LNCAP (cell line): Measurements from ENCODE around the gene METAP1D.

Experiments
- TF ChIP-seq, protein P1 (sequence below): fragments of 450-650 bp; IDR thresholded peaks from 2 replicates; pipeline ENCODE4 v1.5.1; 2017; ENCODE audit warnings: mild to moderate bottlenecking

METAP1D gene

DNA sequence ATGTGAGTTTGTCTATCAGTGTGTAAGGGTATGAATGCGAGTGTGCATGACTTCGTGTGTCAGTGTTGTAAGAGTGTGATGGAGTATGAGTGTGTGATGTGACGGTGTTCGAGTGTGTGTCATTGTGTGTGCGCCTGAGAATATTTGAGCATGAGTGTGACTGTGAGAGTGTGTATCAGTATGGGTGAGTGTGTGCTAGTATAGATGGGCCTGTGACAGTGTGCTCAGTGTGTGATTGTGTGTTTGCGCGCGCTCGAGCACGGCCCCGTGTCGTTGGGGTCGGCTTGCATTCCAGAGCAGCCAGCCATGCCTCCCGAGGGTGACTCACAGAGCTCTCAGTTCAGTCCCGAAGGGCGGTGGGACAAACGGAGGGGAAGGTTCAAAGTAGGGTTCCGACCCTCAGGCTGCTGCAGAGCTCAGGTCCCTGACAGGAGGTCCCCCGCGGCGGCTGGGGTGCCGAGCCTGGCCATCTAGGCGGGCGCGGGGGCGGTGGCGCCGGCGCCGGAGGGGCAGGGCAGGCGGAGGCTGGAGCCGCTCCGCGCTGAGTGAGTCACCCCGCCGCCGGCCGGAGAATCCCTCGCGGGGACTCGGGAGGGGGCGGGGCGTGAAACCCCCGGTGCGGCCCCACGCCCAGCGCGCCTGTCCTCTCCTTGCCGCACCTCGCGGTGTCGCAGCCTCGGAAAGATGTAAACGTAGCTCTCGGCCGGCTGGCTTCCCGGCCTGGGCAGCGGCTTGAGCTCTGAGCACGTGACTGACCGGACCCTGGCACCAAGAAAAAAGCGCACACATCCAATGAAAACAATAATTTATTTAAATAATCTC lies 99.1 kb downstream of the METAP1D start:
- TF ChIP-seq, protein P1, sequence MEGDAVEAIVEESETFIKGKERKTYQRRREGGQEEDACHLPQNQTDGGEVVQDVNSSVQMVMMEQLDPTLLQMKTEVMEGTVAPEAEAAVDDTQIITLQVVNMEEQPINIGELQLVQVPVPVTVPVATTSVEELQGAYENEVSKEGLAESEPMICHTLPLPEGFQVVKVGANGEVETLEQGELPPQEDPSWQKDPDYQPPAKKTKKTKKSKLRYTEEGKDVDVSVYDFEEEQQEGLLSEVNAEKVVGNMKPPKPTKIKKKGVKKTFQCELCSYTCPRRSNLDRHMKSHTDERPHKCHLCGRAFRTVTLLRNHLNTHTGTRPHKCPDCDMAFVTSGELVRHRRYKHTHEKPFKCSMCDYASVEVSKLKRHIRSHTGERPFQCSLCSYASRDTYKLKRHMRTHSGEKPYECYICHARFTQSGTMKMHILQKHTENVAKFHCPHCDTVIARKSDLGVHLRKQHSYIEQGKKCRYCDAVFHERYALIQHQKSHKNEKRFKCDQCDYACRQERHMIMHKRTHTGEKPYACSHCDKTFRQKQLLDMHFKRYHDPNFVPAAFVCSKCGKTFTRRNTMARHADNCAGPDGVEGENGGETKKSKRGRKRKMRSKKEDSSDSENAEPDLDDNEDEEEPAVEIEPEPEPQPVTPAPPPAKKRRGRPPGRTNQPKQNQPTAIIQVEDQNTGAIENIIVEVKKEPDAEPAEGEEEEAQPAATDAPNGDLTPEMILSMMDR, result no peak

DNA sequence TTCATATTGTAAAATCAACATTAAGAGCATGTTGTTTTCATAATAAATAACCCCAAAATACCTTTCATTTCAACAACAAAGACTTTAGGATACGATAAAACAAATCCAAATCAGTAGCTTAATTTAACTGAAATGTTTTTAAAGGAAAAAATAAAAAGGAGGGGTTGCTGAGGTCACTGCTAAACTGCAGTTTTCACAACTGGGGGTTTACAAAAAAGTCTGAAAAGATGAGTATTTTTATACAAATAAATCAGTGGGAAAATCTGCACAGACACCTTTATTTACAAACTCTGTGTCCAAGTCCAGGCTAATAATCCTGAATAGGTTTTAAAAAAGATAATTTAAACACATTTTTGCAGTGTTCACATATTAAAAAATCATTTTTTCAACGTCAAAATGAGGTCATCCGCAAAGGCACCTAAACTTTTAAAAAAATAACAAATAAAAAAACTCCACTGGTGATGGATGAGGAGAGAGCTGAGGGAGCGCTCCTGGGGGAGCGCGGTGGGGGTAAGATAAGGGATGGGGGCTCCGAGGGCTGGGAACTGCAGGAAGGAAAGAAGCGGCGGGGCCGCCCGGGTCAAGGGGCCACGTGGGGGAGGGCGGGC lies 99.8 kb downstream of the METAP1D start:
- TF ChIP-seq, protein P1, result no peak

DNA sequence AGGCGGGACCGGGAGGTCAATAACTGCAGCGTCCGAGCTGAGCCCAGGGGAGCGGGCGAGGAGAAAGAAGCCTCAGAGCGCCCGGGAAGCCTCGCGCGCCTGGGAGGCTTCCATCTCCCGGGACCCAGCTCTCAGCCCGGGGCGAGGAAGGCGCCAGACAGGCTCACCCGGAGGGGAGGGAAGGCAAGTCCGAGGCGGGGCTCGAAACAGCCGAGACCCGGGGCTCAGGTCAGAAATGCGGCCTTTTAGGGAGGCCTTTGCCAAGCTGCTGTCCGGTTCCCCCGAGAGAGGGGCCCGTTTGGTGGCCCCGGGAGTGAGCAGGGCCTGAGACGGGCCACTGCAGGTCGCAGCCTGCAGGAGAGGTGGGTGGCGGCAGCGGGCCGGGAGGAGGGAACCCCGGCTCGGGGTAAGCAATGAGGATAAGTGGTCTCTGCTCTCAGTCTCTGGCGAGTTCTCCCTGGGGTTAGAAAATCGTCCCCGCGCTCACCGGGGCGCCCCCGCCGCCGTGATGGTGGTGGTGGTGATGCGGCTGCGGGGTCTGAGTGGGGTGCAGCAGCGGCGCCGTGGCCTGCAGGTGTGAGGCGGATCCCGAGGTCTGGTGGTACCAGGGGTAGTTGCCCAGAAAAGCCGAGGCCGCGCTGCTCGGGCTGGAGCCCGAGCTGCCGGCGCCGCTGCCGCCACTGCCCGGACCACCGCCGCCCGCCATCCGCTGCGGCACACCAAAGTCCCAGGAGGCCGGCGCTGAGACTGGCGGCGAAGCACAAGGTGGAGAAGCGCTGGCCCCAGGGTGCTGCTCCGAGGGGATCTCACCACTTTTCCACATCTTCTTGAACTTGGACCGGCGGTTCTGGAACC lies 100.6 kb downstream of the METAP1D start:
- TF ChIP-seq, protein P1, result no peak

DNA sequence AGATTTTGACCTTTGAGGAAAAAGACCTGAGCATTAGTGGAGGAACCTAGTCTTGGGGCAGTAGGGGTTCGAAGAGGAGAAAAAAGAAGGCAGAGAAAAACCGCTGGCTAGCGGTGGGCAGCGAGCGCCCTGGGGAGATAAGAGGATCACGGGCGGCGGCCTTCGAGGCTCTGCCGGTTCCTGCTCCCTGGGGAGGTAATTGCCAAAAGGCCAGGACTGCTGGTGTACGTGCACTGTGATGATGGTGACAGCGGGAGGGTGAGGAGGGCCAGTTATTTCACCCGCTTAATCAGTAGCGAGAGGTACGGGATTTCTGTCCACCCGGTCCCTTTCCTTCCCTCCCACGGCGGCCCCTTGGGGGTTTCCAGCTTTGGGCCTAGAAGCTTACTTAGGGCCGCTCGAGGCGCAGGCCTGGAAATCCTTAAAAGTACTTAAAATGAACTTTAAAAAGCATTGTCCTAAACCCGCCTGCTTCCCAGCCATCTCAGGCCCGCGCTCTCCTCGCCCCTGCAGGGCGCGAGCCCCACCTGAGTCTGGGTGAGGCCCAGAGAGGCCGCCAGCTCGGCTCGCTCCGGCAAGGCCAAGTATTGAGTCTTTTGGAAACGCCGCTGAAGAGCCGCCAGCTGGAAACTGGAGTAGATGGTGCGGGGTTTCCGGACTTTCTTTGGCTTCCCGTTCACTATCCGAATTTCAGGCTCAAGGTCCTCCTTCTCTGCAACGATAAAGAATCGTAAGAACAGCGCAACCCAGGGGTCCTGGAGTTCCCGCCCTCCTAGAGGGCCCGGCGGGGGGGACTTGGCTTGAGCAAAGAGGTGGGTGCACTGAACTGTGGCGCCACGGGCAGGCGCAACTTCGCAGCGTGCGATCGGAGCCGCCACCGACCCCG lies 101.4 kb downstream of the METAP1D start:
- TF ChIP-seq, protein P1, result no peak

DNA sequence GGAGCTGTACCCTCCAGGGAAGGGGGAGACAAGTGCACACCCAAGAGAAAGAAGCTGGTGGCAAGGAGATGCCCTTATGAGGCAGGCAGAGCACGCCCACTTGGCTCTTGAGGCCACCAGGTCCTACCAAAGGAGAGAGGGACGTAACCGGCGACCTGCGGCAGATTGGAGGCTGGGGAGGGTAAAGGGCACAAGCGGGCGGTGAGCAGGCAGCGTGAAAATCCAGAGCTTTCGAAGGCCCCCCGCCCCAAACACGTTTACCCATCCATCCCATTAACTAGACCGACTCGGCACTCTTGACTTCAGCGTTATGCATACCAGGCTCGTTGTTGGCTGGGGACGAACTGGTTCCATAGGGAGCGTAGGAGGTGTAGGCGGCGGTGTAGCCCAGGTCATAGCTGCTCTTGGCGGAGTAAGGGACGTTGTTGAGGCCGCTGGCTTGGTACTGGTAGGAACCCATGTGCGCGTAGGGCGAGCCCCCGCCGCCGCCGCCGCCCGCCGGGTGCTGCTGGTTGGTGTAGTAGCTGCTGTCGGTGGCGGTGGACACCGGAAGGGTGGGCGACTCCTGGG lies 102.2 kb downstream of the METAP1D start:
- TF ChIP-seq, protein P1, result no peak

DNA sequence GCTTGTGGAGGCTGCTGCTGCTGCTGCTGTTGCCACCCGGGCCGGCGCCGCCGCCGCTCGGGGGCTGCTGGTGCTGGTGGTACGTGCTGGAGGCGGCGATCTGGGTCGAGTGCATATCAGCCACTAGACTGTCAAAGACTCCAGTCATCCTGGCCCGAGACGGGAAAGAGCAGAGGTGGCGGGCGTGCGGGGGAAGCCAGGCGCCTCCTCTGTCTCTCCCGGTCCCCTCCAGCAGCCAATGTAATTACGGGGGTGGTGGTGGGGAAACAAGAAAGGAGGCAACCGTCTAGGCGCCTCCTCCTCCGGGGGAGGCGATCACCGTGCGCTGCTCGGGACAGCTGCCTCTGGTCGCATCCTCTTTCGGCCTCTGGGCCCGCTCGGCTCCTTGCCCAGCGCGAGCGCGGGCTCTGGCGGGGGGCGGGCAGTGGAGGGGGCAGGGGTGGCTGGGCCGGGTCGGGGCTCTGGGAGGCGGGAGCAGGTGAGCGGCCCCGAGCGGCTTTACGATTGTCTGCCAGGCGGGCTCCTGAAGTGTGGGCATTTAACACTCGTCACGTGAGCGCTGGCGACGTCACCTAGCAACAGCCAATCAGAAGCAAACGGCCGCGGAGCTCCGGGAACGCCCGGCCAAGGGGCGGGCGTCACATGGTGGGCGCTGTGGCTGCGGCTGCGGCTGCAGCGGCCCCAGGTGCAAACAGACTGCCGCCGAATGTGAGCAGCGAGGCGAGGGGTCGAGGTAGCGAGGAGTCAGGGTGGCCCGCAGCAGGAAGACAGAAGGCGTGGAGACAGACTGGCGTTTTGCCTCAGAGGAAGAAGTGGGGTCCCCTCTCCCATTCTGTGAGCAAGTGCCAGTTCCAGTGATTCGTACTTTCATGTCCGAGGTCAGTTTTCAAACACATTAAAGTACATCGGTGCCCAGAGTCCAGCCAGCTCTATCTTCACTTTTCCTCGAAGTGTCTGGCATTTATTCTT lies 102.9 kb downstream of the METAP1D start, which contains the start of gene DLX2:
Gene DLX2 (minus strand): TSS at position 510 of the 969 bp plus-strand sequence. CDS start 362 bp downstream, at position 148.
- TF ChIP-seq, protein P1, result no peak
